Heart right ventricle (tissue), 16 donors: ENCODE measurements around the gene MIPEP. TPM values are rescaled to one million over a fixed set of nuclear protein-coding genes. Genes with fewer than 3 reads are reported as not detected.
"Not testable (repeated sequence)": the region's sequence is repeated elsewhere in the genome, so short reads cannot be mapped to it uniquely, and the experiment has no call there.

ENCODE experiments used
- ATAC-seq, 8 donors: fragments of 200-7000 bp; cut with Tn5 transposase; one replicate each; pipeline ENCODE4 v1.9.1; 2020; ENCODE audit warnings: mild to moderate bottlenecking in 8 of 8, moderate library complexity in 8 of 8, moderate number of reproducible peaks in 1 of 8
- DNase-seq, 2 donors: peaks; one replicate each; pipeline ENCODE4 v3.0.0-alpha.2; 2020
- H3K27ac ChIP-seq, 10 donors: fragments of 200-600 bp; sonication (generic) in 2 of 10; one replicate each; pipeline versions ENCODE4 v1.5.0 to v1.8.0; 2020 to 2022; ENCODE audit warnings: mild to moderate bottlenecking in 3 of 10
- H3K27me3 ChIP-seq, 7 donors: fragments of 200-600 bp; one replicate each; pipeline ENCODE4 v1.8.0; 2021 to 2022; ENCODE audit warnings: mild to moderate bottlenecking in 2 of 7
- H3K36me3 ChIP-seq, 9 donors: fragments of 200-600 bp; sonication (generic) in 1 of 9; one replicate each; pipeline versions ENCODE4 v1.5.0 to v1.8.0; 2020 to 2022; ENCODE audit warnings: mild to moderate bottlenecking in 2 of 9
- H3K4me1 ChIP-seq, 9 donors: fragments of 200-600 bp; sonication (generic) in 1 of 9; one replicate each; pipeline versions ENCODE4 v1.5.0 to v1.8.0; 2020 to 2022; ENCODE audit warnings: mild to moderate bottlenecking in 4 of 9
- H3K4me3 ChIP-seq, 10 donors: fragments of 200-600 bp; sonication (generic) in 2 of 10; one replicate each; pipeline versions ENCODE4 v1.5.0 to v1.8.0; 2020 to 2022; ENCODE audit warnings: mild to moderate bottlenecking in 7 of 10, moderate library complexity in 2 of 10
- H3K9me3 ChIP-seq, 11 donors: fragments of 200-600 bp in 10 of 11; sonication (generic) in 2 of 11; one replicate each; pipeline versions ENCODE4 v1.5.0 to v1.8.0; 2013 to 2022; ENCODE audit warnings: mild to moderate bottlenecking in 2 of 11, control low read depth in 1 of 11, moderate library complexity in 1 of 11
- CTCF ChIP-seq, 9 donors: fragments of 200-600 bp; sonication (generic) in 2 of 9; IDR thresholded peaks; one replicate each; pipeline versions ENCODE4 v1.5.0 to v1.8.0; 2021 to 2022; ENCODE audit warnings: antibody characterized with exemption in 9 of 9, mild to moderate bottlenecking in 5 of 9, moderate library complexity in 1 of 9
- WGBS, 2 donors: extraction: QIAGEN DNeasy Blood & Tissue Kit; methylation state at CpG; one replicate each; pipeline ENCODE4 v1.1.7; 2013; ENCODE audit warnings: inconsistent platforms in 1 of 2; 5-methylcytosine and 5-hydroxymethylcytosine counted together
- intact Hi-C, 10 donors: fragments of 100-400 bp; cut with DNase I; formaldehyde crosslinking; loops; one replicate each; pipeline versions ENCODE4 v1.11.1 to v1.14.2; 2022
- polyA plus RNA-seq, 2 donors: library from polyadenylated mRNA; stranded (reverse); fragments of 200-250 nt; gene quantifications; one replicate each; pipeline ENCODE4 v1.2.3, GENCODE V29; 2013
- total RNA-seq, 10 donors: library from RNA; stranded (reverse); fragmentation: NEBNext Ultra II Directional in 3 of 10; extraction: Animal tissue kit (Norgen Biotek cat#: 25700) in 3 of 10; gene quantifications; one replicate each; pipeline versions ENCODE4 v1.2.1 to v1.2.4, GENCODE V29; 2021 to 2023
- donor health status: Arrhythmogenic right ventricular cardiomyopathy.
- donor health status: ischemic (EF 13 %, LVEDD 7.1; RV severe dilation, severe dysfunction).
- donor health status: healthy with polysubstance abuse.
- donor health status: DM: no; HTN: yes; CAD: no.
- donor health status: DM: no; HTN: no; CAD: no.
- donor health status: ischemic (EF 25% LVEDD 6.9; RV normal size, moderate dysfunction).
- donor health status: ischemic (EF 25% LVEDD 5.7; RV mildly dilated, moderate dysfunction).
- donor health status: healthy.
- donor health status: DM: yes; HTN: yes; CAD: no.
- donor health status: Ischemic cardiomyopathy.
- donor health status: ischemic (EF 35%, LVEDD 5.7; RV mildly dilated, moderate dysfunction).
- donor health status: nonischemic (EF 11% LVEDD 7.7; RV severe dilation, severe dysfunction).
- donor health status: DM: yes; HTN: yes; CAD: no.
- donor health status: PGD.
- donor health status: ischemic (EF 29% LVEDD 5.4; RV normal size, mild dysfunction).
- donor health status: nonischemic (EF 23%, LVEDD 6.1; RV moderate dilation, normal function).

Gene MIPEP
- total and polyA plus RNA-seq, 12 donors = 23.4 to 83.4 (median 44.1) TPM

- no peaks in the 10 kb centered on the region for H3K27me3 ChIP-seq
- H3K9me3 ChIP-seq = no peaks in the 10 kb centered on the region
- H3K27ac ChIP-seq = no peak overlapping the region
- DNase-seq (no peak), ATAC-seq (peak in 5 of 8 donors; percentile 24 to 76 (median 45))
- H3K4me3 ChIP-seq = no peak overlapping the region
- WGBS, 2 donors = 54 to 63% methylated on average over 1 of the region's 1 CpG
- no peak for TF ChIP-seq CTCF (IDR thresholded peaks at IDR 0.05)
- peaks cover 0 to 13% (median 0%) of the 10 kb centered on the region in 9 donors for H3K4me1 ChIP-seq
- H3K36me3 ChIP-seq = no peaks in the 10 kb centered on the region
- intact Hi-C loops = no loop called here
Observed at GRCh38 chr13:23766939-23767338, 122.3 kb downstream of the MIPEP start.

GRCh38 chr13:23766283-23766682, 122.9 kb downstream of the MIPEP start:
- no peak for DNase-seq
- 50 to 71% methylated on average over 2 of the region's 2 CpGs for WGBS, 2 donors
- no peak for TF ChIP-seq CTCF (IDR thresholded peaks at IDR 0.05)
- Histone ChIP-seq H3K27me3 (no peaks in the 10 kb centered on the region), H3K4me3 (no peak overlapping the region), H3K27ac (no peak overlapping the region), H3K36me3 (no peaks in the 10 kb centered on the region), H3K9me3 (no peaks in the 10 kb centered on the region), H3K4me1 (peaks cover 0 to 16% (median 0%) of the 10 kb centered on the region in 9 donors)
- intact Hi-C loops = no loop called here
- no peak for ATAC-seq

- Histone ChIP-seq H3K36me3 (no peaks in the 10 kb centered on the region), H3K27ac (no peak overlapping the region), H3K27me3 (no peaks in the 10 kb centered on the region), H3K9me3 (no peaks in the 10 kb centered on the region), H3K4me3 (no peak overlapping the region), H3K4me1 (peaks cover 0 to 21% (median 0%) of the 10 kb centered on the region in 9 donors)
- DNase-seq = no peak
- intact Hi-C loops = no loop called here
- ATAC-seq = no peak
- 96 to 98% methylated on average over 6 of the region's 6 CpGs for WGBS, 2 donors
- no peak for TF ChIP-seq CTCF (IDR thresholded peaks at IDR 0.05)
Observed at GRCh38 chr13:23765531-23765930, 123.7 kb downstream of the MIPEP start.

GRCh38 chr13:23763318-23763717, 125.9 kb downstream of the MIPEP start:
- DNase-seq = no peak
- no peak for TF ChIP-seq CTCF (IDR thresholded peaks at IDR 0.05)
- Histone ChIP-seq H3K4me1 (peaks cover 0 to 39% (median 10%) of the 10 kb centered on the region in 9 donors), H3K27ac (no peak overlapping the region), H3K27me3 (no peaks in the 10 kb centered on the region), H3K4me3 (no peak overlapping the region), H3K36me3 (no peaks in the 10 kb centered on the region), H3K9me3 (no peaks in the 10 kb centered on the region)
- WGBS, 2 donors = 74 to 87% methylated on average over 3 of the region's 3 CpGs
- no peak for ATAC-seq
- intact Hi-C loops = no loop called here

- H3K27me3 ChIP-seq, H3K36me3 ChIP-seq, H3K27ac ChIP-seq, DNase-seq, H3K4me3 ChIP-seq, ATAC-seq, intact Hi-C loops, H3K9me3 ChIP-seq: not testable (repeated sequence)
- WGBS, 2 donors = 80 to 83% methylated on average over 8 of the region's 8 CpGs
- H3K4me1 ChIP-seq = peaks cover 0 to 42% (median 14%) of the 10 kb centered on the region in 9 donors
Observed at GRCh38 chr13:23761760-23762159, 127.4 kb downstream of the MIPEP start.
